AML-193 (cell line): ENCODE data around the gene LSP1.
"Not testable (repeated sequence)": the region's sequence is repeated elsewhere in the genome, so short reads cannot be mapped to it uniquely, and the experiment has no call there.

Source experiments
- DNase-seq, 2 experiments: peaks; one replicate each; lab custom pipeline; 2025; lab: John Stamatoyannopoulos, UW

Gene LSP1

DNA sequence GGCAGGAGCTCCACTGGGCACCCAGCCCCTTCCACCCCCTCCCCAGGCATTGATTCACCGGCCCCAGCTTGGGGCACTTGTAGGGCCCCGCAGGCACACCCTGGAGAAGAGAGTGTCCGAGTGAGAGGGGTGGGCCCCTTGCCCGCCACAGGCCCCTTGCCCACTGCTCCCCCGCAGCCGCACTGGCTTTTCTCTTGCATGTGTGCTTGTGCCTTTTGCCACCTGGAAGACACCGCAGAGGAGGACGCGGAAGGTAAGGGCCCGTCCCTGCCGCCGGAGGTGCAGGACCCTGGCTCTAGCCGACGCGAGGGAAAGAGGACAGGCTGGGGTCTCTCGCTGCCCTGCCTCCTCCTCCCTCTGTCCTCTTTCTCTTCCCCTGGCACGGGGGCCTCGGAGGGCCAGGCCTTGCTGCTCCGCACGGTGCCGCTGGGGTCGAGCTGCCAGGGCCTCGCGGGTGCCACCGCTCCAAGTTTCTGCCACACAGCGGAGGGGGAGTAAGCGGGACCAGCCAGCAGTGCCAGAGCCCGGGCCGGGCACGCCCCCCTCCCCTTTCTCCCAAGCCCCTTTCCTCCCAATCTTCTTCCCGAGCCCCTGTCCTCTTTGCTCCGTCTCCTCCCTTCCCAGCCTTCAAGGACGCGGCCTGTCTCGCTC is 76.1 kb downstream of the LSP1 start:
- DNase-seq, result no peak

DNA sequence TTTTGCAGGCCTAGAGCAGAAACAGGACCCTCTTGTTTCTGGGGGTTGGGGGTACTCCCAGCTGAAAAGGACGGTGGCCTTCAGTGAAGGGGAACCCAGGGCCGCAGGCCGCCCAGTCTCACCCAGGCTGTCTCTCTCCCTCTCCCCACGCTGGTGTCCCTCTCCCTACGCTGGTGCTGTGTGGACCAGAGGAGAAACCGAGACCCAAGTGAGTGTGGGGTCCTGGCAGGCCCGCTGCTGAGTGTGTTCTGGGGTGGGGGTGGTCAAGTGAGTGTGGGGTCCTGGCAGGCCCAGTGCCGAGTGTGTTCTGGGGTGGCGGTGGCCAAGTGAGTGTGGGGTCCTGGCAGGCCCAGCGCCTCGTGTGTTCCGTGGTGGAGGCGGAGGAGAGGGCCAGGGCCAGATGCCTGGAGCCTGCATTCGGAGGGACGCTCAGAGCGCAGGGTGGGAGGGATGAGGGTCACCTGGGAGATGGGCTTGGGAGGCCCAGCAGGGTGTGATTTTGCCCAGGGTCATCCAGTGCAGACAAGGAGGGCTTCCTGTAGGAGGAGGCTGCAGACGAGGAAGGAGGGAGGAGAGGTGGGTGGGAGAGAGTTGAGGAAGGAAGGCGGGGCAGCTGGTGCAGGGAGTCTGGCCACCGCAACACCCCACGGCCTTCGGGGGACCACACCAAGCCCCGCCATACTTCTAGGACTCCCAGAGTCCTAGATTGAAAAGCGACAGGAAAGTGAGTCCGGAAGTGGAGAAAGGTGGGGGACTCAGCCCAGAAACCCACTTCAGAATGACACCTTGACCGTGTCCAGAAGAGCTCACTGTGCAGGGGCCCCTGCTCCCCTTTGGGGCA is 77.0 kb downstream of the LSP1 start:
- DNase-seq, result no peak

DNA sequence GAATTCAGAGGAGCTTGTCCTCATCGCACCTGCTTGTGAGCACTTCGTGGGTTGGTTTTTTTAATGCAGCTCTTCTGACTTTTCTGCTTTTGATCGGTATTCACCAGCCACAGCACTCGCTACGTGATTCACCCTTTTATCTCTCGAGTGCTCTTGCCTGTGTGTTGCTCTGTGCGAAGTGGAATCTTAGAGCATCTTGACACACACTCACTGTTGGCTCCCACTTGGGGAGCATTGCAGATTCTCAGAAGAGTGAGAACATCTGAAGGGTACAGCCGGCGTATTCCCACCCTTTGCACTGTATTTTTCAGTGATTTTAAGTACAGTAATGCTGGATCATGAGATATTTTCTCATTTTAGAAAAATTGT is 77.6 kb downstream of the LSP1 start:
- no peak for DNase-seq

DNA sequence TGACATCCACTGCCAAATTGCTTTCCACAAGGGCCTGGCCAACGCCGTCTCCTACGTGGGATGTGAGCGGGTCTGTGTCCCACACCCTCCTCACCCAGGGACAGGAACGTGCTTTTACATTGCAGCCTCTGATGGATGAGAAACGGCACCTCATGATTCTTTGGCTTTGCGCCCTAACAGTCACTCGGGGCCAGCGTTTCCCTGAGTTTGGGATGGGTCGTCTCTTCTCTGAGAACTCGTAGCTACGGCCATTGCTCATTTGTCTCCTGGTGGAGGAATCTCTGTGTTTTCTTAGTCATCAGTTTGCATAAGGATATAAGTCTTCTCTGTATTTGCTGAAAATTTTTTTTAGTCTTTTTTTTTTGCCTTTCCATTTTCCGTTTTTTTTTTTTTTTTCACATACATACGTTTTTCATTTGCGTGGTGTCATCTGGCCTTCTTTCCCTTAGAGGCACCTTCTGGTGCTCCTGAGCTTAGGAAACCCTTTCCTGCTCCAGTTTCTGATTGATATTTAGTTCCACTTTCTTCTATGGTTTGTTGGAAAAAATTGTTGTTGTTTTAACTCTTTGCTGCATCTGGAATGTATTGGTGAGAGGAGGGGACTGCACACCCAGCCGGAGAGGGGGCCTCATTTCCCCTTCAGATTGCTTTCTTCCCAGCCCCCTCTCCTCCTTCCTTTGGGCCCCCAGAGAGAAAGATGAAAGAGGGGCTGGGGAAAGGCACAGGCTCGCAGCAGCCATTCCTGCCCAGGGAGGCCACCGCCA is 78.6 kb downstream of the LSP1 start:
- no peak for DNase-seq

DNA sequence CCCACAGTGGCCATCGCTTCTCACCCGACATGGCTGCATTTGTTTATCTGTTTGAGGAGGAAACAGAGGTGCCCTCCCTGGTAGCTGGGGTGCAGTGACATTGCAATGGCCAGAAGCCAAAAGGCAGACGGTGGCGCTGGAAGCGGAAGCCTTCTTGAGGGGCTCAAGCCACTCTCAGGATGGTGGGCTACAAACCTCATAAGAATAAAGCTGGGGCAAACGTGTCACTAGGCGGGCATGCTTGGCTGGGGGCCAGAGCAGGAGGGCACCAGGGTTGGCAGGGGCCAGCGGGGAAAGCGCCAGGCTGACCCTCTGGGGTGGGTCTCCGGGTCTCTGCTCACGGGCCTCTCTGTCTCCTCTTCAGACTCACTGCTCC is 79.2 kb downstream of the LSP1 start:
- no peak for DNase-seq

DNA sequence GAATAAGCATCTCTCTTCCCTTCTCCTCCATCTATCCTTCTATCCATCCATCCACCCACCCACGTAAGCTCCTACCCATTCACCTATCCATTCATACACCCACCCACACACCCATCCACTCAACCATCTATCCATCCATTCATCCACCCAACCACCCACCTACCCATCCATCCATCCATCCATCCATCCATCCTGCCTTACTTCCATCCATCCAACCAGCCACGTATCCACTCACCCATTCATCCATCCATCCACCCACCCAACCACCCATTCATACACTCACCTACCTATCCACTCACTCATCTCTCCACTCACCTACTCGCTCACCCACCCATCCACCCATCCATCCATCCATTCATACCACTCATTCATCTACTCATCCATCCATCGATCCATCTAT is 79.8 kb downstream of the LSP1 start:
- DNase-seq, result no peak

DNA sequence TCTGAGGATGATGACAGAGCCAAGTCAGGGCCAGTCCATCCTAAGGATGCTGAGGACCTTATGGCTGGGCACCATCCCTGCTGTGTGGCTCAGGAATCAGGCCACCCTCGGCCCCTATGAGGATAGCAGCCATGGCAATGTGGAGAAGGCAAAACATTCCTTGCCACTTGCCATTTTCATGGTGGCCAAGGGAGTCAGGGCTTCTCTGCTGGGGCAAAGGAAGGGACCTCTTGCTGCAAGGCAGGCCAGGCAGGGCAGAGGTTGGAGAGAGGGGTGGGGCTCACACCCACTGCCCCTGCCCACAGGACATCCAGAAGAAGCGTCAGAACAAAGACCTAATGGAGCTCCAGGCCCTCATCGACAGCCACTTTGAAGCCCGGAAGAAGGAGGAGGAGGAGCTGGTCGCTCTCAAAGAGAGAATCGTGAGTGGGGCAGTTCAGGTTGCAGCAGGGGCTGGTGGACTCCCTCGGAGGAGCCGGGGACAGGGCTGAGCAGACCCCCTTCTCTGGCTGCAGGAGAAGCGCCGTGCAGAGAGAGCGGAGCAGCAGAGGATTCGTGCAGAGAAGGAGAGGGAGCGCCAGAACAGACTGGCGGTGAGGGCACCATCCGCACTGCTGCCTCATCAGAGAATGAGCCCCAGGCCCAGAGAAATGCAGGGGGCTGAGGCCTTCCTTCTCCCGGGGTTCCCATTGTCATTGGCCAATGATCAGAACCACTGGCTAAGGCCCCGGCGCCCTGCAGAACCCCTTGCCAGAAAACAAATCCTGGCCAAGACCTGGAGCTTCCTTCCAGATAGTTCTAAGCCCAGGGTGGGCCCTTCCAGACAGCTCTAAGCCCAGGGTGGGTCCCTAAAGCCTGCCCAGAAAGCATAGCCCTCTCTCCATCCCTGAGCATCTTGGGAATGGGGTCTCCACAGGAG is 80.8 kb downstream of the LSP1 start:
- DNase-seq, result no peak

DNA sequence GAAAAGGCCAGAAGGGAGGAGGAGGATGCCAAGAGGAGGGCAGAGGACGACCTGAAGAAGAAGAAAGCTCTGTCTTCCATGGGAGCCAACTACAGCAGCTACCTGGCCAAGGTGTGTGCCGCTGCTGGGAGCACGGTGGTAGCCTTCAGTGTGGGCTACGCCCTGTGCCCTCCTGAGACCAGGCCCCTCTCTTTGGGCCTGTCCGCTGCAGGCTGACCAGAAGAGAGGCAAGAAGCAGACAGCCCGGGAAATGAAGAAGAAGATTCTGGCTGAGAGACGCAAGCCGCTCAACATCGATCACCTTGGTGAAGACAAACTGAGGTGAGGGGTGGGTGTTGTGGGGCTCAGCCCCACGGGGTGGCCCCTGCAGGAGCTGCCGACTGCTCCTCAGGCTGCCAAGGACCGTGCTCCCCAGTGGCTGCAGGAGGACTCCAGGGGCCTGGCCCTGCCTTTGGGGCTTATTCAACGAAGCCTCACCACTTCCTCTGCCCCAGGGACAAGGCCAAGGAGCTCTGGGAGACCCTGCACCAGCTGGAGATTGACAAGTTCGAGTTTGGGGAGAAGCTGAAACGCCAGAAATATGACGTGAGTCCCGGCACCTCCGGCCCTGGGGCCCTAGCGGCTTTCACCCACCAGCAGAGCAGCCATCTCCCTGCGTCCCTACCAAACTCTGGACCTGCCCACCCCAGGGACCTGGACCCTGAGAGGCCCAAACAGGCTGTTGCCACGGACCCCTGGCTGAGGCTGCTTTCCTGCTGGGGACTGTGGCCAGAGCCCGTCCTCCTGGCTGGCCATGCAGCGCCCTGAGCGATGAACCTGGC is 81.7 kb downstream of the LSP1 start:
- no peak for DNase-seq

DNA sequence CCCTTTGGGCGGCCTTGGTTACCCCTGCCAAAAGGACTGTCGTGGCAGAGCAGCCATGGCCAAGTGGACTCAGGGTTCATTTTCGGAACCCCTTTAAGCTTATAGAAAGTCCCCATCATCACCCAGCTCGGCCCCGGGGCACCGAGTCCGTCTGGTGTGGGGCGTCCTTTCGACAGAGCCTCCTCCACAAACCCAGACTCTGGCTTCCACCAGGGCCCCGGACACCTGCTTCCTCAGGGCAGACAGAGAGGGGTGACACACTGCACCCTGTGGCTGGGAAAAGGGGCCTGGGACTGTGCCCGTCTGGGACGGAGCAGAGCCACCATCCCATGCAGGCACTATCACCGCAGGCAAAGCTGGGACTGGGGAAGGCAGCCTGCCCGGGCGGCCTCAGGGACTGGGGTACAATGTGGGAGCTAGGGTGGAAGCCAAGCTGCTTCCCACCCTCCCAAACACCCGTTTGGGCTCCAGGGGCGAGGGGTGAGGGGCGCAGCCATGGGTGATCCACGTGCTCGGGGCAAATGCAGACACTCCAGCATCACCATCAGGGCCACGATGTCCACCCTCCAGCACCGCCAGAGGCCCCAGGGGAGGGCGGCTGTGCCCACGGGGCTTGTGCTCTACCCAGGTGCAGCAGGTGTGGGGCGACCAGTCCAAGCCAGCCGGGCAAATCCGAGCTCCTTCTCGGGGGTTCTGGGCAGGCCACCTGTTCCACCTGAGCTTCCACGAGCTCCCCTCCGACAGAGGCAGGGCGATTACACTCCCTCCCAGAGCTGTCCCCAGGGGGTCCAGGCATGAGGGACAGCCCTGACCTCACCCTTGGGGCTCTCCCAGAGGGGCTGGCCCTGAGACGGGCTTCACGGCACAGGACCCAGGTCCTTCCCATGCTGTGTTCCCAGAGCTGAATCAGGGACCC is 82.5 kb downstream of the LSP1 start:
- no peak for DNase-seq

DNA sequence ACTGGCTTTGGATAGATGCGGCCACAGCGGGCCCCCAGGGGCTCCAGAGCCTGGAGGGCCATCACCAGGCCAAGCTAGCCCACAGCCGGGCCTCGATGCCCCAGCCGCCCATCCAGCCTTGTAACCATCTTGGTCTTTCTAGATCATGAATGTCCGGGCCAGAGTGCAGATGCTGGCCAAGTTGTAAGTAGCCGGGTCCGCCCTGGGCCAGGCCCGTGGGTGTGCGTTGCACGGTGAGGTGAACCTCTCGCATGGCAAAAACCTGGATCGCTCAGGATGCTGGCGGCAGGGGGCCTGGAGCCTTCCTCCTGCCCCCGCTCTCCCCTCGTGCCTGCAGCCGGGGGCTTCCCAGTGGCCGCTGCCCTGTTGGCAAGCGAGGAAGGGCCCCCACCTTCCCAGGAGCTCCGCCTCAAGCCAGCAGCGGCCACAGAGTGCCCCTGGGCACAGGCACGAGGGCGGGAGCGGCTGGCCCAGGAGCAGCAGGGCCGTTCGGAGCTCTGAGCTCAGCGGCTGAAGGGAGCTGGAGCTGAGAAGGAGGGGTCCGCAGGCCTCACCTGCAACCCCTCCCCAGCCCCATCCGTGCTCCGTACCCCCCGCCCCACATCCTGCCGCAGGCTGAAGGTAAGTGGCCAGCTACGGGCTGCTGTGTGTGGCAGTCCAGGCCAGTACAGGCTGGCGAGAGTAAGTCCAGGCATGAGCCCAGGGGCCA is 83.3 kb downstream of the LSP1 start:
- DNase-seq, result no peak

DNA sequence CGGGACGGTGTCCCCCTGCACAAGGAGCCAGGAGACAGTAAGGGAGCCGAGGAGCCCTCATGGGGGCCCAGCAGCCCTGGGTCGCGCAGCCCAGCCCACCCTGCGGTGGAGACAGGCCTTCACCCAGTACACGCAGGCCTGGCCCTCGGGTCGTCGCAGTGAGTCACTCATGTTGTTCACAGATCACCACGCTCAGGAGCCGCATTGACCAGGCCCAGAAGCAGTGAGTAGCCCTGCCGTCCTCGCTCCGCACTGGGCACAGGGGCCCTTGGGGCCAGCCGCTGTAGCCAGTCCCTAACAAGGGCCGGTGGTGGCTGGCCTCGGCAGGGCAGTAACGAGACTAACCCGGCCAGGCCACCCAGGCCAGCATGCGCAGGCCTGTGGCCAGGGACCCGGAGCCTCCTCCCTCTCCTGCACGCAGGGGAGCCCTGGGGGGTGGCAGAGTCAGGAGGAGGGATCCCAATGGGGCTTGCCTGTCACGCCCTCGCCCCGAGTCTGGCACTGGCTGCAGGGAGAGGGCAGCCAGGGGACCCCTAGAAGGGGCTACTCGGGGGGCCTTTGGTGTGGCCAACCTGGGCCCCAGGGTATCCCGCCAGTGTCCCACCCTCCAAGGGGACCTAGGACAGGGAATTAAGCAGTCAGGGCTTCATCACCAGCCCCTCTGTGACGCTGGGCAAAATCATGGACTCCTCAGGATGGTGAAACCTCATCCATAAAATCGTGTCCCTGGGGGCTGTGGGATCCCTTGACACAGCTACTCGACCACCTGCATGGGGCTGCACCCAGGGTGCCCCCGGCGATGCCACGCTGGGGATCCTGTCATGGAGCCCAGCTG is 84.1 kb downstream of the LSP1 start:
- no peak for DNase-seq

DNA sequence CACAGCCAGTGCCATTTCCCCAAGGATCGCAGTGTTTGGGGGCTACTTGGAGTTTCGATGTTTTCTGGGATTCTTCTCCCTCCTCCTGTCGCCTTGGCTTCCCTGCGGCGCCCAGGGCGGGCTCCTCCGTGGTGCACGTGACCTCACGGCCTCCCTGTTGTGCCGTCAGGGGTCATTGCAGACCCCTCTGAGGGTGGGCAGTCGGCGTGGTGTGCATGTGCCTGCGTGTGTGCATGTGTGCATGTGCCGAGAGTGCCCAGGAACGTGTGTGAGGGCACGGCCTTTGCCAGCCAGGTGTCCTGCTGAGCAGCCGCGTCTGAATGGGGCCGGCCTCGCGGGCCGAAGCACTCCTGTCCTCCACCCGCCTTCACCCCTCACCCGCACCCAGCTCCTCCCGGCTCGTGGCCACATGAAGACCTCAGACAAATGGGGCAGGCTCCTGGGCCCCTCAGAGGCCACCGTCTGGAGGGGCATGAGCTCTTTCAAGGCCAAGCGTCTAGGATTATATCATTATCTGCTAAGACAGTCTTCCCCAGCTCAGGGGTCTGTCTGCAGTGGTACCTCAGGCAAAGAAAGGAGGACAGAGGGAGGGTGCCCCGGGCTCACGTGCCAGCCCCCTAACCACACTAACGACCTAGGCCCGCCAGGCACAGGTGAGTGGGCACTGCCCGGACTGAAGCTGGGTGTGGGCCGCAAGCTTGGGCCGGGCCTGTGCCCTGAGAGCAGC is 84.9 kb downstream of the LSP1 start:
- DNase-seq, result no peak

DNA sequence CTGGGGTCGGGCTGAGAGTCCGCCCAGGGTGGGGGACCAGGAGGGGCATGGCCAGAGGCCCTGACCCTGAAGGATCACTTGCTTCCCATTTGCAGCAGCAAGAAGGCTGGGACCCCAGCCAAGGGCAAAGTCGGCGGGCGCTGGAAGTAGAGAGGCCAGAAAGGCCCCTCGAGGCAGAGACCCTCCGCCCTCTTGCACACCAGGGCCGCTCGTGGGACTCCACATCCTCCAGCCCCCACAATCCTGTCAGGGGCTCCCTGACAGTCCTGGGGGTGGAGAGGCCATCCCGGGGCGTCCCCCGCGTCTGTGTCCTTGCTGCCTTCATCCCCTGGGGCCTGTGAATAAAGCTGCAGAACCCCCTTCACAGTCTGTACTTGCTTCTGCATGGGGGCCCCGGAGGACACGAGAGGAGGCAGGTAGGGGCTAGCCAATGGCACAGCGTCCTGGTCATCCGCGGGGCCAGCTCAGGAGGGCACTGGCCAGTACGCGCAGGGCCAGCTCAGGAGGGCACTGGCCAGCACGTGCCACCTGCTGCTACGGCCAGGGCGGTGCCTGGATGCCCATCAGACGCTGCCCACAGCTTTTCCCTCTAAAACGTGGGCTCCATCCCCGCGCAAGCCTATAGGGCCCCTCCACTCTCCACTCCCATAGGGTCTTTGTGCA is 85.6 kb downstream of the LSP1 start:
- DNase-seq, result no peak

DNA sequence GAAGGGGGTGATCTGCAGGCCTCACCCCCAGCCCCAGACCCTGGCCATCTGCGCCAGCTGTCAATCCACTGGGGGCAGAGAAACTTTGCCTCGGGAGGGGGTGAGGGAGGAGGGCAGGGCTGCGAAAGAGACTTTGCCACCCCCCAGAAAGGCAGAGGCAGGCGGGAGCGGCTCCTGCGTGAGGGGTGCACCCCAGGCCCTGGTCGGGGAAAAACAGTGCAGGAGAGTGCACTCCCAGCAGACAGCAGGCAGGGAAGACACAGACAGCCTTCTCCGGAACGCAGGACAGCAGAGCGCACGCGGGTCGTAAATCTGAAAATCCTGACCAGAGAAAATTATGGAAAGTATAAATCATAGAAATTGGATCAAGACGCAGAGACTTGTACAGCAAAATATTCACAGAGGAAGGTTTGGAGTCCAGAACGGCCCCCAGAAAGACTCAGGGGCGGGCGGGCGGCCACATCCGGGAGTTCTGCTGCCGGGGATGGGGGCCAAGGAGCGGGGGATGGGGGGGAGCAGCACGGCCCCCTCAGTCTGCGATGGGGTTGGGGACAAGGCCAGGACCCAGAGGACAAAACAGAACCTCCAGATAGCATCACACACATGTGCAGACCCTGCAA is 86.2 kb downstream of the LSP1 start:
- DNase-seq, result no peak

DNA sequence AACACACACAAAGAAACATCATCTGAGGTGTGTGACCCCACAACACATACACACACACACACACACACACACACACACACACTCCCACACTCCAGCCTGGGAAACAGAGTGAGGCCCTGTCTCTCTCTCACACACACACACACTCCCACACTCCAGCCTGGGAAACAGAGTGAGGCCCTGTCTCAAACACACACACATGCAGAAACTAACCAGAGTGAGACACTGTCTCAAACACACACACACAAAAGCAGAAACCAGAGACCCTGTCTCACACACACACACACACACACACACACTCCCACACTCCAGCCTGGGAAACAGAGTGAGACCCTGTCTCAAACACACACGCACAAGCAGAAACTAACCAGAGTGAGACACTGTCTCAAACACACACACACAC is 86.9 kb downstream of the LSP1 start:
- not testable (repeated sequence) for DNase-seq
